Measurements from ENCODE around the gene ZNF428.
A peak's percentile ranks its signal among the peaks of the same experiment; 100 is the strongest.
"Not testable (repeated sequence)": the region's sequence is repeated elsewhere in the genome, so short reads cannot be mapped to it uniquely, and the experiment has no call there.

The ZNF428 gene

DNA sequence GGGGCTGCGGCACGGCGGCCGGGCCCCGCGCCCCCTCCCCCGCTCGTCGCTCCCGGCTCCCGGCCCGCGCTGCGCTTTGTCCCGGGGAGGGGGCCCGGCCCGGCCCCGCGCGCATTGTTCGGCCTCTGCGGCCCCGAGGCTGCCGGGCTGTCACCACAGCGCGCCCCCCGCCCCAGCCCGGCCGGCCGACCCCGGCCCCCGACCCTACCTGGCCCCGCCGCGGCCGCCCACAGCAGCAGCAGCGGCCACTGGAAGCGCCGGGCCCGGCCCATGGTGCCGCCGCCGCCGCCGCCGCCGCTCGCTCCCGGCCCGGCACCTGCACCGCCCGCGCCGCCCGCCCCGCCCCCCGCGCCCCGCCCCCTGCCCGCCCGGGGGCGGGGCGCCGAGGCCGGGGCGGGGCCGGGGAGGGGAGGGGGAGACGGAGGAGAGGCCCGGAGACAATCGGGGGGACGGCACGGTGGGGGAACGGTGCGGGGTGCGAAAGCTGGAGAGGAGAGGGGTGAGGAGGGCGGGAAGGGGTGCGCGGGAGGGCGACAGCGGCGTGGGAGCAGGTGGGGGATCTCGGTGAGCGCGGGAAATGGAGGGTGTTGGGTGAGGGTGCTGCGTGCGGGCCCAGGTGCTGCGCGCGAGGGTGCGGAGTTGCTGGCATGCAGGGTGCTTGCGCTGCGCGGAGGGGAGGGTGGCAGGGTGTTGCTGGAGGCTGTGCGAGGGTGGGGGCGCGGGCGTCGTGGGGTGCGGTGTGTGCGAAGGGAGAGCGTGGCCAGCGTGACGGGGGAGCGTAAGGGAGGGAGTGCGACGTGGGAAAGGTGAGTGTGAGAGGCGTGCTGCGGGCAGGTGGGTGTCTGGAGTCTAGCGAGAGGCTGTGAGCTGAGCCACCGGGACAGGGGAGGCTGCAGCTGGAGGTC, 20.3 kb upstream of the ZNF428 start, which contains the start of gene CADM4:
Gene CADM4, minus strand, starts transcription at position 332 of the 905 bp plus-strand sequence. Its CDS starts 60 bp downstream, at position 272.
- peak; percentile 44 for DNase-seq (ENCODE audit: low read depth)

DNA sequence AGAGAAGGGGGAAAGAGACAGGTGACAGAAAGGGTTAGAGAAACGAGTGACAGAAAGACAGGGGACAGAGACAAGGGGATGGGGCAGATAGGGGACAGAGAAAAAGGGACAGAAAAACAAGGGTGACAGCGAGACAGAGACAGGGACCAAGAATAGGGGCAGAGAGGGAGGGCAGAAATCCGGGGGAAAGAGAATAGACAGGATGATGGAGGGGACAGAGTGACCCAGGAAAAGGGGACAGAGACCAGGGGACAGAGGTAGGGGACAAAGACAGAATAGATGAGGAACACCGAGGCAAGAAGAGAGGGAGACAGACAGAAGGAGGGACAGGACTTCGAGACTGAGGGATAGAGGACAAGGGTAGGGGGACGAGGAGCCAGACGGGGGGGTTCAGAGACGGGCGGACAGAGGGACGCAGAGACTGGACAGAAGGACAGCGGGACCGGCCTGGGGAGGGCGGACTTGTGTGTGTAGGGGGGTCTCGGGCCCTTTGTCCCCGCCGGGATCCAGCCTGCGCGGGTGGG, 19.6 kb upstream of the ZNF428 start:
- no peak for DNase-seq (ENCODE audit: low read depth)

DNA sequence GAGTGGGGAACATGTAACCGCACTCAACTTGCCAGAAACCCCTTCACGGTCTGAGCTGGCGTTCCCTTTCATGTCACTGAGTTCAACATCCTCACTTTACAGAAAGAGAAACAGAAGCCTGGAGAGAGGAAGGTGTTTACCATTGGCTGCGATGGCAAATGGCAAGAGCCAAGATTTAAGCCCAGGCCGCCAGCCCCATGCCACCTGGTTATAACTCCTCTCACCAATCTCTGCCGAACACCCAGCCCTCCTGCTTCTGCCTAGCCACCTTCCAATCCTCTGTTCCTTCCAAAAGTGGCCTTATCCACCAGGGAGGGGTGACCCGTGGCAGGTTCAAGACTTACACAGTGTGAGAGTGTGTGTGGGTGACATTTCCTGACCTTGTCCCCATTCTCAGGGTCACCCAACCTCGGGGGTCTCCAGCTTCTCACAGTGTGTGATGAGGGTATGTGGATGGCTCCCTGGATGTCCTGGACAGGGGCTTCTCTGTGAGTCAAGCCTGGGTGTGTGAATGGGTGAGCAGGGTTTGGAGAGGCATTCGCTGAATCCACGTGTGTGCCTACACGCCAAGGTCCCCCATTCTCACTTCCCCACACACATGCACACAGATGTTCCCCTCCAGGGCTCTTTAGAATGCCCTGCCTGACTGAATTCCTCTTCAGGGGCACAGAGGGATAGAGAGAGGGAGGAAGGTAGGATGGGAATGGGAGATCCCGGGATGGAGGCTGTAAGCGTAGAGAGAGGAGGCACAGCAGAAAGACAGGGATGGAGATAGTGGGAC, 19.0 kb upstream of the ZNF428 start:
- DNase-seq (ENCODE audit: low read depth) = no peak

DNA sequence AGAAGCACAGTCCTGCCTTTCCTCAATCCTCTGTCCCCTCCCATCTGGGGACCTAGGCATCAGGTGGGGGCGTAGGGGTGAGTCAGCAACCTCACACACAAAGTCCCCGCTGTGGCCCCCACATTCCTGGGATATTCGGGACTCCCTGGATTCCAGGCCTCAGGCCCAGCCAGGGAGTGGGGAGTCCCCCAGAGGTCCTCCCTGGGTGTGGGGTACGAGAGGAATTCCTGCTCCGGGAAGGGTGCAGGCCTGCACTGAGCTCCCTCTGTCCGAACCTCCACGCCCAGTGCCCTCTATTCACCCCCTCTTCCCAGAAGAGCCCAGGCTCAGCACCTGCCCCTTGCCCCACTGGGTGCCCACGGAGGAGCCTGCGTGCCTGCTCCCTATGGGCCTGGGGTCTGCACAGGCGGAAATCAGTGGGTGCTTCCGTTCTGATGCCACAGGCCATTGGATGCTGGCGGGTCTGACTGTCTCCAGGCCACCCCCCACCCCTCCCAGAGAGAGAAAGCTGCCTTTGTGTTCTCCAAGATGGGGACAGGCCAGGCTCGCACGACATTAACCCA, 16.8 kb upstream of the ZNF428 start:
- DNase-seq (ENCODE audit: low read depth) = no peak

DNA sequence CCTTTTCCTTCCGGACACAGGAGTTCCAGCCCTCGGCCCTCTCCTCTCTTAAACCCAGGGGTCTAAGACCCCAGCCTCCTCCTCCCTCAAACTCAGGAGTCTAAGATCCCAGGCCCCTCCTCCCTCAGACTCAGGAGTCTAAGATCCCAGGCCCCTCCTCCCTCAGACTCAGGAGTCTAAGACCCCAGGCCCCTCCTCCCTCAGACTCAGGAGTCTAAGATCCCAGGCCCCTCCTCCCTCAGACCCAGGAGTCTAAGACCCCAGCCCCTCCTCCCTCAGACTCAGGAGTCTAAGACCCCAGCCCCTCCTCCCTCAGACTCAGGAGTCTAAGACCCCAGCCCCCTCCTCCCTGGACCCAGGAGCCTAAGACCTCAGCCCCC, 16.1 kb upstream of the ZNF428 start:
- DNase-seq (ENCODE audit: low read depth) = not testable (repeated sequence)

DNA sequence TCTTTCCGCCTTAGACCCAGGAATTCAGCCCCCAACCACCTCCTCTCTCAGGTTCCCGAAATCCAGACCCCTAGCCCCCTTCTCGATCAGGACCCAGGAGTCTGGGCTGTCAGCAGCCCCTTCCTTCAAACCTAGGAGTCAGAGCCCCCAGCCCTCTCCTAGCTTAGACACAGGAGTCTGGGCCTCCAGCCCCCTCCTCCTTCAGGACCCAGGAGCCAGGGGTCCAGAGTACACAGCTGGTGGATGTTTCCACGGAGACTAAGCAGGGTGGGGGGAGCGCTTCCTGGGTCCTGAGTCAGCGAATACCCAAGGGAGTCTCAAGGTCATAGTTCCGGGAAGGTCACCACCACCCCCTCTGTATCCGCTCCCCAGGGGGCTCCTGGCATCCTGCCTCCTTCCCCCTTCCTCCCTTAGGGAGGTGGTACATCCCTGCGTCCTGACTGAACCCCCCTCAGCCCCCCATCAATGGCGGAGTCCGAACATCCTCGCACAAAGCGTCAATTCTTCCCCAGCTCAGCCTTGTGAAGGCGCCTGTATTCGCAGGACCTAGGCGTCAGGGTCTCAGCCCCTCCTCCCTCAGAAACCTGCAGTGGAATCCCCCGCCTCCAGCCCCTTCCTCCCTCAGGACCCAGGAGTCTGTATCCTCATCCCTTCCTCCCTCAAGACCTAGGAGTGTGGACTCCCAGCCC, 15.6 kb upstream of the ZNF428 start:
- DNase-seq (ENCODE audit: low read depth) = no peak

DNA sequence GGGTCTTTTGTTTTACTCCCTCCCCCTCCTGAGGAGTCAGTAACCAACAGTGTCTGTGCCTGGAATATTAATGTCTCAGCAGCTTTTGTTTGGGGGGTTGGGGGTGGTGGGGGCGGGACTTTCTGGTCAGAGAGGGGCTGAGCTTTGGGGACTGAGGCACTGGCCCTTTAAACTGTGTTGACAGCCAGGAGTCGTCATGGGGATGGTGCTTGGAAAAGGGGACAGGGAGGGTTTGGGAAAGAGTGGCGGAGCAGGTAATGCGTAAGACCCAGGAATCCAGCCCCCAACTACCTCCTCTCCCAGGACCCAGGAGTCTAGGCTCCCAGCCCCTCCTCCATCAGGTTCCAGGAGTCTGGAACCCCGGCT, 15.1 kb upstream of the ZNF428 start:
- no peak for DNase-seq (ENCODE audit: low read depth)

DNA sequence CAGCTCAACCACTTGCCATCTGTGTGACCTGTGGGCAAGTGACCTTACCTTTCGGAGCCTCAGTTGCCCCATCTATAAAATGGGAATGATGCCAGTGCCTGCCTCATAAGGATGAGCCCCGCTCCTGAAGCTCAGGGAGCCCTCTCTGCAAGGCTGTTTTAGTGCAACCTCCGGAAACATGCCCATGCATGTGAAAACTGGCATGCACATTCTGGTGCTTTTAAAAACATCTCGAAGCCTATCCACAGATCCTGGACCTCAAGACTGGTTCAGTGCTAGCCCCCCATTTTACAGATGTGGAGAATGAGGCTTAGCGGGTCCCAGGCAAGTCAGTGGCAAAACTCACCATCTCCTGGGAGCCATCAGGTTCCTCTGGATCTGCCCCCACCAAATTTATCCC, 14.6 kb upstream of the ZNF428 start:
- no peak for DNase-seq (ENCODE audit: low read depth)

DNA sequence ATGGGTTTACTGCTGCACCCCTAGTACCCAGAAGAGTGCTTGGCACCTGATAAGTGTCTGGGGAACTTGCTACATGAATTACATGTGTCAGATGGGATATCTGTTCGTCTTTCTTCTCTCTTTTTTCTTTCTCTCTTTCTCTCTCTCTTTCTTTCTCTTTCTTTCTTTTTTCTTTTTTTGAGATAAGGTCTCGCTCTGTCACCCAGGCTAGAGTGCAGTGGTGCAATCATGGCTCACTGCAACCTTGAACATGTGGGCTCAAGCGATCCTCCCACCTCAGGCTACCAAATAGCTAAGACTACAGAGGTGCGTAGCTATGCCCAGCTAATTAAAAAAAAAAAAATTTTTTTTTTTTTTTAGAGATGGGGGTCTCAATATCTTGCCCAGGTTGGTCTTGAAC, 14.1 kb upstream of the ZNF428 start:
- no peak for DNase-seq (ENCODE audit: low read depth)

DNA sequence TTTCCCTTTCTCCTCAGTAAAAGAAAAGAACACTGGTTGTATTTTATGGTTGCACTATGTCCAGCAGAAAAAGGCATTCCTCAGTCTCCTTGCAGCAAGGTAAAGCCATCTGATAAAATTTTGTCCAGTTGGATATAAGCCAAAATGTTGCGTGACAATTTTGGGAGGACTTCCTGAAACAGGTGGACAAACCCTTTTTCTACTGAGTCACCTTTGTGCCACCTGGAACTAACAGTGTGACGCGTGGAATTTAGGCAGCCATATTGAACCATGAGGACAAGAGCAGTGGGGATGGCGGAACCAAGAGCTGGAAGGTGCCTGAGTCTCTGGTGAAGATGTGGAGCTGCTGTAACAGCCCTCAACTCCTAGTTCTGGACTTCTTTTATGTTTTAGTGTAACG, 12.1 kb upstream of the ZNF428 start:
- no peak for DNase-seq (ENCODE audit: low read depth)

DNA sequence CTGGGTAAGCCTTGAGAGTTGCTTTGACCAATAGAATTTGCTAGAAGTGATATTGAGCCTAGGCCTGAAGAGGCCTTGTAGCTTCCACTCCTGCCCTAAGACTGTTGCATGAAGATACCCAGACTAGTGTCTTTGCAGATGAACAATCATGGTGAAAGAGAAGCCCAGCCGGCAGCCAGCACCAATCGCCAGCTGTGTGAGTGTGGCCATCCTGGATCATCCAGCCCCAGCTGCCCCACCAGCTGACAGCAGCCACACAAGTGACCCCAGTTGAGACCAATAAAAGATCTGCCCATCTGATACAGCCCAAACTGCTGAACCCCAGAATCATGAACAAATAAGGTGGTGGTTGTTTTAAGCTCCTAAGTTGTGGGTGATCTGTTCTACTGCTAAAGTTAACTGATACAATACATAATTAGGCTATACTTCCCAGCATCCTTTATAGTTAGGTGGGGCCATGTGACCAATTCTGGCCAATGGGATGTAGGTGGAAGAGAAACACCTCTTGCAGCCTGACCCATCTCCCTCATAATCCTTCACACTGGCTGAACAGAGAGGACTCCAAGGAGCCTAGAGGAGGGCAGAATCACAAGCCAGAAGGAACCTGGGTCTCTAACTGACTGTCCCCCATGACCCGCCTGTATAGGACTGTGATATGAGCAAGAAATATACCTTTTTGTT, 9.4 kb upstream of the ZNF428 start:
- no peak for DNase-seq (ENCODE audit: low read depth)

DNA sequence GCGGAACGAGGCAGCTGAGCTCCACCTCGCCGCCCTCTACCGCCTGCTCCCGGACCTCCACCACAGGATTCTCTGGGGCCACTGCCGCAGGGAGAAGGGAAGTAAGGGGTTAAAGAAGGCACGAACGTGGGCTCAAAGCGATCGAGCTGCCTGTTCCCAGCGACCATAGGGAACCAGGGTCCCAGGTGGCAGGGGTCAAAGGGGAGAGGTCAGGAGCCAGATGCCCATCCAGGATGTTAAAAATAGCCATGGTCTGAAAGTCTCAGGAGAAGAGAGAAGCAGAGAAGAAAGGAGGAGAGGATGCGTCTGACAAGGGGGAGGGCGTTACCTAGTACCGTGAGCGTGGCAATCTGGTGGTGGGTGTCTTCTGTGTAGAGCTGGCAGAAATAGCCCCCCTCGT, 7.4 kb upstream of the ZNF428 start:
- DNase-seq (ENCODE audit: low read depth) = no peak

DNA sequence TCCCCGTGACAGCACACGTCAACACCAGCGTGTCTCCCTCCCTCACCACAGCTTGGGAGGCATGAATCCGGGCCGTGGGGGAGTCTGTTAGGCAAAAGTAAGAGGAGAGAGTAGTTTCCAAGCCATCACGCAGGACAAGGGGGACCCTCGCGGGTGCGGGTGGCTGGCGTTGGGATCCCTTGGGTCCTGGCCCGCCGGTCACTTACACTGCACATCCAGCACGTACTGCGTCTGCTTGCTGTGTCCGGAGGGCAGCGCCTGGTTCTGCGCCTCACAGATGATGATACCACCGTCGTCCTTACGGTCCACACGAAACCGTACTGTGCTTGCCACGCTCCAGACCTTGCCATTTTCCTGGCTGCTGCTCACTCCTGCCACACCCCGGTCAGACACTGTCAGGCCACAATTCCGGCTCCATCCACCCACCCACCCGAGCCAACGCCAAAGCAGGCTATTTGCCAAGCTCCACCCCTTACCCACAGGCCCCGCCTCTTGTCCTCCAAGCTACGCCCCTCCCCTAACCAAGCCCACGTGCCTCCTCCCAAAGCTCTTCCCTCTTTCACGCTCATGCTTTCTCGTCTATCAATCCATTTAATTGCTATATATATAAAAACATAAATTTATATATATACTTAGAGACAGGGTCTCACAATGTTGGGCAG, 6.6 kb upstream of the ZNF428 start:
- no peak for DNase-seq (ENCODE audit: low read depth)

DNA sequence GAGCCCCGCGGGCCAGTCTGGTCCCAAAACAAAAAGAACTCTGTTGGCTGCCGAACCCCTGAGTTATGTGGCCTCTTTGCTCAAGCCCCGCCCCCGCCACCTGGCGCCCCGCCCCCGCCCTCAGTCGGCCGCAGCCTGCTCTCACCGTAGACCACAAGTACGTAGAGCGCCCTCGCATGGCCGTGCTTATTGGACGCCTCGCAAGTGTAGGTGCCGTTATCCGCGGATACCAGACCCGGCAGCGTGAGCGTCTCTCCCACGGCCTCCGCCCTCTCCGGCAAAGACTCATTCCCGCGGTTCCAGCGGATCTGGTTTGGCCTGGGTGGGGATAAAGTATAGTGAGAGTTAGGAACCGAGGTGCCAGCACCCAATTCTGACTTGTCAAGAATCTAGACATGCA, 5.5 kb upstream of the ZNF428 start:
- peak; percentile 81 for DNase-seq (ENCODE audit: low read depth)

DNA sequence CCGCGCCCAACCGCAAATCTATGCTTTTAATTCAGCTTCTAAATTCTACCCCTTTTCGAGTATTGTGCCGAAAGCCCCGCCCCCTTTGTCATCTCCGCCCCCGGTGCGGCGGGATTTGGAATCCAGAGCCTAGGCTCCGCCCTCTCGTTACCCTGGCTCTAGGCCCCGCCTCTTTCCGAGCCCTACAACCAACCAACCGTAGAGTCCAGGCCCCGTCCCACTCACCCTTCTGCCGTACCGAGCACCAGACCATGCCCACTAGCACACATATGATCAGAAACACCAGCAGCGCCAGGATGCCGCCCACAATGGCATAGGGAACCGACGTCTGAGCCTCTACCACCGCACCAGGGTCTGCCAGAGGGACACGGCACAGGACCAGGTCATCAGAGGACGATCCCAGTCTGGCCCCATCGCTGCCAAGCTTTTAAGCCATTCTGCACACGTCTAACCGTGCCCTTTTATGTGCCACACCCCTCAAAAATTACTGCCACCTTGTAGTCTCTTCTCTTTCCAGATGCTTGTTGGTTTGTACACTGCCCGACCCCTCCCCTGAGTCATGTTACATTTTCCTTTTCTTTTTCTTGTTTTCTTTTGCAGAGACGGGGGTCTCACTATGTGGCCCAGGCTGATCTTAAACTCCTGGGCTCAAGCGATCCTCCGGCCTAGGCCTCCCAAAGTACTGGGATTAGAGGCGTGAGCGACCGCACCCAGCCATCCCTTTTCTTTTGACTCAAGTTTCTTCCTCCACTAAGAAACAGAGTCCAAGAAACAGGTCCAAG, 4.7 kb upstream of the ZNF428 start:
- DNase-seq (ENCODE audit: low read depth) = peak; percentile 6

DNA sequence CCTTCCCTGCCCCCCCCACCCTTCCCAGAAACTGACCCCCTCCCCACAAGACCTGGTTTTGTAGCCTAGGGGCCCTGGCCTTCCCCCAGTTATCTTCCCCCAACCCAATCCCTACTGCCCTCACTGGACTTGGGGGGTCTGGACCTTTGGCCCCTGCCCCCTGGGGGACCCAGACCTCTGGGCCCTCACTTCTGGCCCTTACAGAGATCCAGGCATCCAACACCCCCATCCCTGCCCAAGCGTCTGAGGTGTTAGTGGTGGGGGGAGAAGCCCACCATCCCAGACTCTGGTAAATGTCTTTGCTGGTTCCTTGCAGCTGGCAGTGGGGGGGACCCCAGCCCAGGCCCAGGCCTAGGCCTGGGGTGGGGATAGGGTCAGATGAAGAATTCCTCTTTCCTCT, 3.5 kb upstream of the ZNF428 start:
- no peak for DNase-seq (ENCODE audit: low read depth)

DNA sequence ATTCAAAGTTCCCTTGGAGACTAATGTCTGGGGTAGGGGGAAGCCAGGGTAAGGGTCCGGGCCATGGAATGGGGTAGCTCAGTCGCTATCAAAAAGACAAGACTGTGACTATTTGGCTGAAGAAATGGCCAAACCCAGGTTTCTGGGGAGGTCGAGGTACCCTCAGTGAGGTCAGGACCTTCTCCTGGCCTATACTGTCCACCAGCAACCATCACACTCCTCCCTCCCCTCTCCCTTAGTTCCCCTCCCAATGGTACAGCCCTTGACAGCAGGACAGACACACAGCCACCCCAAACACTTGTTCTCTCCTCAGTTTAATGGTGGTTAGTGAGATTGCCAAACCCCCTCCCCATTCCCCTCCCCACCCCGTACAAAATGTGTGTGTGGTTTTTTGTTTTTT, 2.6 kb upstream of the ZNF428 start:
- DNase-seq (ENCODE audit: low read depth) = no peak

DNA sequence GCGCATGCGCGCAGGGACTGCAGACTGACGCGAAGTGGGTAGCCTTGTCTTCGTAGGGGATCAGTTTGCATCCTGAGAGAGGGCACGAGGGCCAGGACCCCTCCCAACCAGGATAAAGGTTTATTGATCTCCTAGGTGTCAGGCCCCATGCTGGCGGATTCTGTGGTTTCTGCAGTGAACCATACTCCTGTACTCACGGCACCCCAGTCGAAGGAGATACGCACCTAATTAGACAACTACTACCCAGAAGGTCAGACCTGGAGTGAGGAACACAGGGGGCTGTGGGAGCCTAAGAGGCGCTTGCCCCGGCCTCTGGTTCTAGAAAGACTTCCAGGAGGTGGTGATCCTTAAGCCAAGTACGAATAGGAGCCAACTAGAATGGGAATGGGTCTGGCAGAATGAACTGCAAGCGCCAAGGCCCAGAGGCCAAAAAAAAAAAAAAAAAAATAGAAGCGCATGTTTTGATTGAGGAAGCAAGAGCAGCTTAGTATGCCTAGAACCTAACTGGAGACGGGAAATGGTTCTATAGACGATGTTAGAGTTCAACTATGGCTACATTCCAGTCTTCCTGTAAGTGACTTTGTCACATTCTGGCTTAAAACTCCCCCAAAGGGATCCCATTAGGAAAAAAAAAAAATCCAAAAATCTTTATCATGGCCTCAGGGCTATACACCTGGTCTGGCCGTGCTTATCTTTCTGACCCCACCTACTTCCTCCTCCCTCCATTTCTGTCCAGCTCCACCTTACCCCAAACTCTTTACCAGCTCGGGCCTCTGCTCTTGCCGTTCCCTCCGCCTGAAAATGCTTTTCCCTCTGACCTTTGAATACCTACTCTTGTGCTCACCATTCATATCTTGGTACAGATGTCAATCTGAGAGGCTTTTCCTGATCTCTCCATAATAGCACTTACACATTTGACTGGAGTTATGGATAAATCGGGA, 902 bp upstream of the ZNF428 start:
- no peak for DNase-seq (ENCODE audit: low read depth)

DNA sequence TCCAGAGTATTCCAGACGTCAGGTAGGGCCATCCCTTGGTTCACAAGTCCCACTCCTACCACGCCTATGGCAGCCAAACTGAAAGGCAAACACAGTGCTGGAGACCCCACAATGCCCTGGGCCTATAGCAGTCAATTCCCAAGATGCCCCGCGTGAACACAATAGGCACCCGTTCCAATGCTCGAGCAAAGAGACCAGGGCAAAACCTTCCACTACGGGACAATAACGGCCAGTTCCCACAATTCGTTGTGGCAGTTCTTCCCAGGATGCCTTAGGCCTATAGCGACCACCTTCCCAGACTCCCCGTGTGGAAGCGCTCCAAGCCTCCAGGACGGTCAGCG, 538 bp downstream of the ZNF428 start:
- no peak for DNase-seq (ENCODE audit: low read depth)

All from stimulated activated CD4-positive, alpha-beta T cell treated with anti-CD3 and anti-CD28 coated beads, Interleukin-2, amount 100 ng/mL, for 4 hours (primary cell).